NAMALWA (cell line): ENCODE results near the gene SLC6A19.
"Not testable (repeated sequence)": the region's sequence is repeated elsewhere in the genome, so short reads cannot be mapped to it uniquely, and the experiment has no call there.

ENCODE experiments used
- DNase-seq: peaks from one replicate; pipeline ENCODE4 v3.0.0-alpha.2; 2015; ENCODE audit warnings: low spot score

SLC6A19 gene

DNA sequence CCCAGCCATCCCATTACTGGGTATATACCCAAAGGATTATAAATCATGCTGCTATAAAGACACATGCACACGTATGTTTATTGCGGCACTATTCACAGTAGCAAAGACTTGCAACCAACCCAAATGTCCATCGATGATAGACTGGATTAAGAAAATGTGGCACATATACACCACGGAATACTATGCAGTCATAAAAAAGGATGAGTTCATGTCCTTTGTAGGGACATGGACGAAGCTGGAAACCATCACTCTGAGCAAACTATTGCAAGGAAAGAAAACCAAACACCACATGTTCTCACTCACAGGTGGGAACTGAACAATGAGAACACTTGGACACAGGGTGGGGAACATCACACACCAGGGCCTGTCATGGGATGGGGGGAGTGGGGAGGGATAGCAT is 66.1 kb downstream of the SLC6A19 start:
- not testable (repeated sequence) for DNase-seq

DNA sequence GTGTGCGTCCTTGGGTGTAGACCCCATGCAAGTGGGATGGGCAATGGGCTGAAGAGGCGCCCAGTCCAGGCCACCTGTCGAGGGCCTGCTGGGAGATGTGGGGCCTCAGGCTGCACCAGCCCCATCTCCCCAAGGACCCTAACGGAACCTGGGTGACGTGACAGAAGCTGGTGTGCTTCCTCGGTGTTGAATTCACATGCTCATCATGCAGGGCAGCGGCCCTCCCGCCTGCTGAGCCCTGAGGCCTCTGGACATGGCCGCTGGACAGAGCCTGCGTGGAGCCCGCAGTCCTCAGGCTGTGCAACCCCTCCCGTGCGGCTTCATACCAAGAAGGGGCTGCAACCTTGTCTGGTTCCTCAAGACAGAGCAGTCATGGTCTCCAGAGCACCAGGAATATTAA is 66.7 kb downstream of the SLC6A19 start:
- no peak for DNase-seq

DNA sequence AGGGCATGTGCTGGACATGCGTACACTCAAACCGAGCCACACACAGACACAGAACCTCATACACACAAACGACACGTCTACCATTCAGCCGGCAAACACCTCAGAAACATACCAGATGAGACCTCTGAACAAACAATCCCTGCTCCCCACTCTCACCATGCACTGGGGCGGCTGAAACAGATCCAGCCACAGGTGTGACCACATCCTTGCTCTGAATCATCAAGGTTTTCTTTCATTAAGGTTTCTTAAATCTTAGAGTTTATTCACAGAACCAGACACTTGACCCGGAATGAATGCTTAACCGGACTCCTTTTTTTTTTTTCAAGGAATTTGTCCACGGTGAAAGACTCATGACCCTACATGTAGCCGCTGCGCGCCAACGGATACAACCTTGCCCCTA is 67.3 kb downstream of the SLC6A19 start:
- DNase-seq: no peak

DNA sequence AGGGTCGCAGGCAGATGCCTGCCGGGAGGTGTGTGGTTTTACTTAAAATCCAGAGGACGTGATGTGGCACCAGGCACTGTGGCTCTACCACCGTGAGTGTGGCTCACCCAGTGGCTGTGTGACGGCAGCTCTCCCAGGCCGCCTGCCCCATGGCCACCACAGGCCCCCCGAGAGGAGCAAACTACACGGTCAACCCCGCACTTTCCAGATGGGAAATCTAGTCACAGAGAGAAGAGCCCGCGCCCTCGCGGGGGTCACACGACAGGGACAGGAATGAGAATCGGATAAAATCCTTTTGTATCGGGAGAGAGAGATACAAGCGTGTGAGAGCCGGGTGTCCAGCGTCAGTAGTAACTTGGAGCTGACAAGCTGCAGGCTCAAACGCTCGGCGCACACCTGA is 69.0 kb downstream of the SLC6A19 start:
- DNase-seq: no peak

DNA sequence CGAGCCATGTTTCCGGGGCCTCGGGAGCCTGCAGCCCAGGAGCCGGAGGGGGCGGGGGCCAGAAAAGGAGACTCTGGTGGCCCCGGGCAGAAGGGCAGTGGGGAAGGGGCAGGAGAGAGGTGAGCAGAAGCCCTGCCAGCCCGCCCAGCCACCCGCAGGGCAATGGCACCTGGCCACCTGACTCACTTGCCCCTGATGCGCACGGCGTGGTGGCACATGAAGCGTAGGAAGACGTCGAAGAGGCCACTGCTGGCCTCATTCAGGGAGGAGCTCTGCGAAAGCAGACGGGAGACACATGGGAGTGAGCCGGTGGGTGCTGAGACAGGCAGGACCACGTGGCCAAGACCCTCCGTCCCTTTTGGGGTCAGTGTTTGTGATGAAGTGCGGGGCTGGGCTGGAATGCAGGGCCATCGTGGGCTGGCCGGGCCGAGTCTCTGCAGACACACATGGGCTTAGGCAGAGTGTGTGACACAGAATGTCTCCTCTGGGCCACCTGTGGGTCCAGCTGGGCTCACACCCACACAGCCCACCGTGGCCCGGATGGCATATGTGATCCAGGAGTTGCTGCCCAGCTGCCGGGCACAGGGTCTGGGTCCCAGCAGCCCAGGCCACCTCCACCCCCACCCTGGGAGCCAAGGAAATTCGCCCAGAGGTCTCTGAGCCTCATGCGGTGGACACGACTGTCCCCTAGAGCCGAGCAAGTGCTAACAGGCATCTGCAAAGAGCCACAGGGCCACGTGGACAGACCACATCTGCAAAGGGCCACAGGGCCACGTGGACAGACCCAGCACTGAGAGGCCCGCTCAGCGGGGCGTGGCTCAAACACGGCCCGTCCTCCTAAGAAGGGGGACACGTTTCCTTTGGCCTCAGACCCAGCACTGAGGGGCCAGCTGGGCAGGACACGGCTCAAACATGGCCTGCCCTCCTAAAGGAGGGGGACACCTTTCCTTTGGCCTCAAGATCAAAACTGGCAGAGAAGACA is 69.8 kb downstream of the SLC6A19 start:
- DNase-seq: no peak

DNA sequence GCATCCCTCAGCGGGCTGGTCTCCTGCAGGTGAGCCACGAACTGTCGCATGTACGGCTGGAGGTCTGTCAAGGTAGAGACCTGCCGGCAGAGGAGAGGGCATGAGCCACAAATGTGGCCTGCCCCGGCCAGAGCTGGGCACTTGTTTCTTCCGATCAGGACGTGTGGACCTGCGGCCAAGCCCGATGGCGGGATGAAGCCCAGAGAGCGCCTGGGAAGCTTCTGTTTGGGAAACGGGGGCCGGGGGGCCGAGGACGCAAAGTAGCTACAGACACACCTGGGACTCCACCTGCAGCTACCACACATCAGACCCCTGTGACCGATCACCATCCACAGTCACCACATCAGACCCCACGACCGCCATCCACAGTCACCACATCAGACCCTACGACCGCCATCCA is 70.8 kb downstream of the SLC6A19 start:
- no peak for DNase-seq

DNA sequence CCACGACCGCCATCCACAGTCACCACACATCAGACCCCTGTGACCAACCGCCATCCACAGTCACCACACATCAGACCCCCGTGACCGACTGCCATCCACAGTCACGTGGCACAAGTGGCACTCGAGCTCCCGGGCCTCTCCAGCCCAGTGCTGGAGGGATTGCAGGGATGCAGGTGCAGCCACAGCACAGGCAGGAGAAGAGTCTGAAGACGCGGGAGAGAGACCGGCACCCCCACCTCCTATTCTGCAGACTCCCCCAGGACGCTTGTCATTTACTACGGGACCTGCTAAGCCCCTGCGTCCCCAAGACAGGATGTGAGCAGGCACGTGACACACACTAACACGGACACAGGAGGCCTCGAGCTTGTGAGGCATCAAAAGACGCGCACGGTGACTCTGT is 72.3 kb downstream of the SLC6A19 start:
- no peak for DNase-seq

DNA sequence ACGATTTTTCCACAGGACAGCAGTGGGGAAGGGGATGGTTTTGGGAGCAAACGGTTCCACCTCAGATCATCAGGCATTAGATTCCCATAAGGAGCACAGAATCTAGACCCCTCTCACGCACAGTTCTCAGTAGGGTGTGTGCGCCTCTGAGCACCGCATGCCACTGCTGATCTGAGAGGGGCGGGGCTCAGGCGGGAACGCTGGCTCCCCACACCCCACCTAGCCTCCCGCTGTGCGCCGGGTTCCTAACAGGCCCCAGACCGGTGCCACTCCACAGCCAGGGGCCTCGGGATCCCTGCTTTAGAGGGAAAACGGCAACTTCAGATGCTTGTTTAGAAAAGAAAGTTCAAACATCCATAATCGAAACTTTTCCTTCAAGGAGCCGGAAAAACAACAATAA is 73.1 kb downstream of the SLC6A19 start:
- no peak for DNase-seq
